GM19099 (cell line): ENCODE data around the gene NFKBIB.

Experiments used
- POLR2A ChIP-seq: IDR thresholded peaks from 3 replicates; pipeline ENCODE4 v1.6.1; 2011; ENCODE audit warnings: low read depth; ENCODE audit not compliant: insufficient read length; ENCODE audit errors: extremely low read depth

NFKBIB gene

DNA sequence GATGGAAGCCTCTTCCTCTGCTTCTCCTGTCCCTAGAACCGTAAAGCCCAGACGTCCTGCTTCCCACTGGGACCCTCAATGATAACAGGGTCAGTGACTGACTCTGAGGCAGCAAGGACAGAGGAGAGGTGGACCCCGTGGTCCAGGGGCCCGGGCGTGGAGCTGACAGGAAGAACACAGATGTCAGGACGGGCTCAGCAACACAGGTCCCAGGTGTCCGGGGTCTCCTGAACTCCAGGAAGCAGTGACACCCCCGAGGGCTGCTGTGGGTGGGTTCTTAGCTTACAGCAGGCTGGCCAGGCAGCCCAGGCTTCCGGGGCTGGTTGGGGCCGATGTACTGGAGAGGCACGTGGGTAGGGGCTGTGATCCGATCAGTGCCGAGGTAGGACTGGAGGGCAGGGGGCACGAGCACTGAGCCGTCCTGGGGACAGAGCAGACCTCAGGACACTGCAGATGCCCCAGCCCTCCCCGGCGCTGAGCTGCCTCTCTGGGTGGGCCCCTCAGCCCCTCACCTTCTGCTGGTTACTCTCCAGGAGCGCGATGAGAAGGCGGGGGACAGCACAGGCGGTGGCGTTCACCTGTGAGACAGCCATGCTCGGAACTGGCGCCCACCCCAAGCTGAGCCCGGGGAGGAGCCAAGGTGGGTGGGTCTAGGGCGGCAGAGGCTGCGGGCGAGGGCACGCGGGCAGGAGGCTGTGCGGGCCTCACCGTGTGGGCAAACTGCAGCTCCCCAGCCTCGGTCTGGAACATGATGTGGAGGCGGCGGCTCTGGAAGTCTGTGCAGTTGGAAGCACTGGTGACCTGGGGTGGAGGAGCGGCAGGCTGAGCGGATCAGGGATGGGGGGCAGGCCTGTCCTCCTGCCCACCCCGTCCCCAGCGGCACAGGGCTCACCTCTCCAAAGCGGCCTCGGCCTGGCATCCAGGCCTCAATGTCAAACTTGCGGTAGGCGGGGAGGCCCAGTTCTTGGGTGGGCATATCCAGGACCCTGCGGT, 15.9 kb downstream of the NFKBIB start:
- TF ChIP-seq POLR2A = no peak

- TF ChIP-seq POLR2A = no peak
These were observed 17.7 kb downstream of the NFKBIB start for GRCh38 chr19:38917516-38917915.

DNA sequence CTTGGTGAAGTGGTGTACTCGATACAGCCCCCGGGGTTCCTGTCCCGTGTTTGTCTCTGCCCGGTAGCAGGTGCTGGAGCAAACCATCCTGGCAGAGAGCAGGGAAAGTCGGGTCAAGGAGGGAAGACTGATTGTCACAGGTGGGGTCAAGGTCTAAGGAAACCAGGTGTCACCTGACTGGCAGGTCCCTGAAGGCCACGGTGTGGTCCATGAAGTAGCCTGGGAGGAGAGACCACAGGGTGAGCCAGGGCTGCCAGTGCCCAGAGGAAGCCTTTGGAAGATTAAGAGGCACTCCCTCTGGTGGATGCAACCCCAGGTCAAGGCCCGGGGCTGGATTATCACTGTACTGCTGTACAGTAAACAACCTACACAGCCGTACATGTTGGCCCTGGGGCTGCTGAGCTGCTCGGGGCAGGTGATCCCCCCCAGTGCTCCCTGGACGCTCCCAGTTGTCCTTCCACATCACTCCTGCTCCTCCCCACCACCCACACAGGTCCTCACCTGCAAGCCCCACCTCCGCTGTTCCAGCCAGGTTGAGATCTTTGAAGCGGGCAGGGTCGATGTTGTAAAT, 18.2 kb downstream of the NFKBIB start:
- no peak for TF ChIP-seq POLR2A

DNA sequence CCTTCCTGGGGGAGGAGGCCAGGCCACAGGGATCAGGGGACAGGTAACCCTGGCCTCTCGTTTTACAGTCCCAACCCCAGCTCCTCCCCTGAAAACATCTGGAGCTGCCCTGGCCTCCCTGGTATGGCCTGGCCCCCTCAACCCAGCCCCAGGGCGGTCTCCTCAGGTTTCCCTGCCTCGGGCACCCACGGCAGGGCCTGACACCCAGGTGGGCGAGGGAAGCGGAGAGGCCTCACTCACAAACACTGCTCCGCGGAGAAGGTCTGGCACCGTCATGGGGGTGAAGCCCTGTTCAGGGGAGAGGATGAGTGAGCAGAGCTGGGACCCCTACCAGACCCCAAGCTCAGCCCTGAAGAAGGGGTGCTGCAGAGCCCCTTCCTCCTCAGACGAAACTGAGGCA, 18.8 kb downstream of the NFKBIB start:
- TF ChIP-seq POLR2A = no peak

- no peak for TF ChIP-seq POLR2A
These were observed 20.2 kb downstream of the NFKBIB start for GRCh38 chr19:38919837-38920601.

DNA sequence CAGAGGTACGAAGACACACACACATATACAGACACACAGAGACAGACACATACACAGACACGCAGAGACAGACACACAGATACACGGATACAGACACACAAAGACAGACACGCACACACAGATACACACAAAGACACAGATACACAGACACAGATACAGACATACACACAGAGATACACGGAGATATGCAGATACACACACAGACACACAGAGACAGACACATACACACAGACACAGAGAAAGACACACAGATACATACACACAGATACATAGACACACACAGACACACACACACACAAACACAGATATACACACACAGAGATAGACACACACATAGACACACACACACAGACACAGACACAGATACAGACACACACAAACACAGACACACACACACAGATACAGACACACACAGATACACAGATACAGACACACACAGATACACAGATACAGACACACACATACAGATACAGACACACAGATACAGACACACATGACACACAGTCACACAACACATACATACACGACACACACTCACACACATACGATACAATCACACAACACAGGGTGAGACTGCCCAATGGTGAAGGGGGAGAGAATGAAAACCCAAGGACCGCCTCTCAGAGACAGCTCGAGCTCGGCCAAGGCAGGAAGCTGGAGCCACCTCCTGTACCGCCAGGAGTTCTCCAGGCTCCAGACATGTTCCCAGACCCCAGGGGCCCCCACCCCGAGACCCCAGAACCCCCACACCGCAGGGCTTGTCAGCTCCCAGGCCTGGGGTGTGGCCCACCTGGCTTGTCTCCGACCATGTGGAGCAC, 21.0 kb downstream of the NFKBIB start:
- no peak for TF ChIP-seq POLR2A

- TF ChIP-seq POLR2A = no peak
These were observed 21.9 kb downstream of the NFKBIB start for GRCh38 chr19:38921420-38922274.

GRCh38 chr19:38922482-38922881, 22.7 kb downstream of the NFKBIB start:
- no peak for TF ChIP-seq POLR2A

DNA sequence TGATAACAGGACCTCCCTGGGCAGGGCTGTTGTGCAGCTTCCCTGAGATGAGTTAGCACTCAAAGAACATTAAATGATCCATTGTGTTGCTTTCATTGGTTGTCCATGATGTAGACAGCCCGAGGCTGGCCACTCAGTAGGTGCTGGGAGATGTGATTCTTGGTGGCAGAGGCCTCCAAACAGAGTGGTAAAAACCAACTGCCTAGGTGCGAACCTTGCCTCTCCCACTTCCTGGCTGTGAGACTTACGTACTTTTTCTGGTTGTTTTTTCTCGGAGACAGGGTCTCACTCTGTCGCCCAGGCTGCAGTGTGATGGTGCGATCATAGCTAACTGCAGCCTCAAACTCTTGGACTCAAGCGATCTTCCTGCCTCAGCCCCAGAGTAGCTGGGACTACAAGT, 24.6 kb downstream of the NFKBIB start:
- no peak for TF ChIP-seq POLR2A

DNA sequence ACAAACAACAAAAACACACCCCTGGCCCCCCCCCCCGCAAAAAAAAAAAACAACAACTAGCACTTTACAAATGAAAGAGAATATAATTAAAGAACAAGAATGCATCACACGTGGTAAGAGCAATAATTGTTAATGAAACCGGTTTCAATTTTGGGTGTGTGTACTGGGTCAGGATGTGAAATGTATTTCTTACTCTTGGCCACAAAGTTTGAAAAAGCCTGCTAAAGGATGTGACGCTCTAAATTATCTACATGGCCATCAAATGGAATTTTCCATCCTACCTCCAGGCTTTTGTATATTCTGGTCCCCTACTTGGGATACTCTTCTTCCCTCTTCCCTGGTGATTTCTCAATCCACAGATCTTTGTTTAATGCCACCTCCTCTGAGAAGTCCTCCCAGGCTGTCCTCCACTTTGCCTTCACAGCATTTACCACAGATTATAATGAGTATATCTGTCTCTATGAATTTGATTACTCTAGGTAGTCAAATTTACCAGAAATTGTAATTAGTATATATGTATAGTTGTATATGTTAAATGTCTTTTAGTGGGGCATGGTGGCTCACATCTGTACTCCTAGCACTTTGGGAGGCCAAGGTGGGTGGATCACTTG, 28.7 kb downstream of the NFKBIB start:
- TF ChIP-seq POLR2A = no peak

DNA sequence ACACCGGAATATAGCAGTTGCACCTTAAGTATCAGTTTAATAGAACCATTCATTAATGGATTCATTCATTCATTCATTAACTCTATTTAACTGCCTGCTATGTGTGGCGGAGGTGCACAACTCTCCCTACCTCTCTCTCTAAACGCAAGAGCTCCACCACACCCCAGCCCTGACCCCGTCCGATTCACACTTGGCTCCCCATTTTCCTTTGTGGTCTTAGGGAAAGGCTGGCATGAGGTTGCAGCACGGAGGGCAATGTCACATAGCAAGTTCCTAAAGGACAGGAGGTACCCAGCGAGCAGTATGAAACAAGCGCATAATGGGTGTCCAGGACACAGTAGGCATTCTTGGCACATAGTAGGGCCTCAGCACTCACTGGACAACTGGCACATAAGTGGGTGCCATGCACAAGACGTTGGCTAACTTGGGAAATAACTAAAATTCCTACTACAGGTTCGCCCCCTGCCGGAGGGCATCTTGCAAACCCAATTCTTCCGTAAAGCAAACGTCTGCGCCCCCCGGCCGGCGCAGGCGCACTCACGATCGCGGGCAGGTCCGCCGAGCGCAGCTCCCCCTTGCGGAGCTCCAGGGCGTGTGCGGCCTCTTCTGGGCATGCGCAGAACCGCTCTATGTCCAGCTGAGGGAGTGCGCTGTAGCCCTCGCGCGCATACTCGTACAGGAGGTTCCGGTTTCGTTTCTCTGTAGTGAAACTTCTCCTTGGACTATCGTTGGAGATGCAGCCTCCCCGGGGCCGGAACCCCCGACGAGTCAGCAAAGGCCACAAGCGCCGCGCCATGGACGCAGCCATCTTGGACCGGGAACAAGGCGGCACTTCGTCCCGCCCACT, 30.4 kb downstream of the NFKBIB start, which contains the start of gene SARS2:
Gene SARS2 (minus strand): TSS at position 835 of the 847 bp plus-strand sequence. CDS start 27 bp downstream, at position 808.
- TF ChIP-seq POLR2A = peak; percentile 92

GRCh38 chr19:38930776-38931520, 31.2 kb downstream of the NFKBIB start, which contains the start of gene MRPS12:
TSS of gene MRPS12 (plus strand) at chr19:38930944. CDS start at chr19:38931295, 351 bp downstream.
- TF ChIP-seq POLR2A = peak; percentile 93
